Body of pancreas (tissue), 4 donors: ENCODE data around the gene CA5A.
"Not testable (repeated sequence)": the region's sequence is repeated elsewhere in the genome, so short reads cannot be mapped to it uniquely, and the experiment has no call there.

Experiments used
- CTCF ChIP-seq, 7 experiments: fragments of 450-650 bp in 4 of 7; fragments of 200-600 bp in 3 of 7; sonication (generic) in 3 of 7; IDR thresholded peaks; one replicate each; pipeline ENCODE4 v1.5.1; 2016 to 2019; ENCODE audit warnings: antibody characterized with exemption in 7 of 7
- POLR2A ChIP-seq, 3 donors: fragments of 450-650 bp; IDR thresholded peaks; one replicate each; pipeline ENCODE4 v1.6.1; 2016; ENCODE audit warnings: antibody characterized with exemption in 3 of 3, mild to moderate bottlenecking in 2 of 3

GRCh38 chr16:87985493-87985892 is 49.2 kb upstream of the CA5A start:
- TF ChIP-seq CTCF, POLR2A (IDR thresholded peaks at IDR 0.05): not testable (repeated sequence)
